ENCODE measurements around the gene LASP1. TPM values are rescaled to one million over a fixed set of nuclear protein-coding genes. Genes with fewer than 3 reads are reported as not detected.
A peak's percentile ranks its signal among the peaks of the same experiment; 100 is the strongest.

LASP1 gene
- total RNA-seq, 4 donors from 2014 or later: 10.7 to 24.1 (median 20.5) TPM

DNA sequence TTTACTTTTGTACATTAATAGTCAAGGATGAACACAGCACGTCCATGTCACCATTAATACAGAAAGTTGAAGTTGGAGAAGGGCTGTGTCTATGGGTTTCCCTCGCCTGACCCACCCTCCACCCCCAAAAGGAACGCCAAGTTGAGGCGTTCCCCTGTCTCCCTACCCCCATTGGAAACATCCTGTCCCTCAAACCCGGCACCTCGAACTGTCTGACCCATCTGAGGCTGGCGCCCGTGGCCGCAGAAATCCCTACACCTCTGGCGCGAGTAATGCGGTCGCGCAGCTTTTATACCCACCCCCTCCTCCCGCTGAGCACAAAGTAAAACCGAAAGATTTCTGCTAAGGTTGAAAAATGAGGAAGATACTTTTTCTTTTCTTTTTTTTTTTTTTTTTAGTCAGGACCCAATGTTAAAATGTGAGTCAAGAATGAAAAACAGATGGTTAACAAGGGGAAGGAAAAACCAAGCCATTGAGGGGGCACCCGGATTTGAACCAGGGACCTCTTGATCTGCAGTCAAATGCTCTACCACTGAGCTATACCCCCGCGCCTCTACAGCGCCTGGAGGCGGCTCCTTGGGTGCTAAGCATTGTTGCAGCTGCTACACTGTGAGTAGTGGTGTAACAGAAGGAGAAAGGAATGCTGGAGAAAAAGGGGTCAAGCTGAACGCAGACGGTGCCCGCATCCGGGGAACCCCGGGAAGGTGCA, 887 bp upstream of the LASP1 start:
- DNase-seq (peak; percentile 77 to 89), ATAC-seq (peak; percentile 78 to 81)
- in situ Hi-C loops (cut with MboI; ENCODE audit: low sequenced_read_pairs in 4 of 4): loop anchor here in 1 of 4 donors (25.0 kb wide), 1 partner anchor 293 kb away; the partner anchor contains the start of genes ARL5C and PLXDC1
- peak overlapping the region; percentile 87 to 92 (median 90) for H3K27ac ChIP-seq
- peak overlapping the region; percentile 70 to 99 (median 87) for H3K4me3 ChIP-seq
- no peaks in the 10 kb centered on the region for H3K36me3 ChIP-seq
- intact Hi-C loops (cut with DNase I; ENCODE audit: low total_unique reads): loop anchor here (1.0 to 5.0 kb wide), 4 partner anchors 44 to 167 kb away; partner anchors contain the start of genes CWC25 and PIP4K2B
- H3K4me1 ChIP-seq: peaks cover 16 to 21% of the 10 kb centered on the region in 2 donors
- no peaks in the 10 kb centered on the region for H3K9me3 ChIP-seq
- TF ChIP-seq, protein P1, sequence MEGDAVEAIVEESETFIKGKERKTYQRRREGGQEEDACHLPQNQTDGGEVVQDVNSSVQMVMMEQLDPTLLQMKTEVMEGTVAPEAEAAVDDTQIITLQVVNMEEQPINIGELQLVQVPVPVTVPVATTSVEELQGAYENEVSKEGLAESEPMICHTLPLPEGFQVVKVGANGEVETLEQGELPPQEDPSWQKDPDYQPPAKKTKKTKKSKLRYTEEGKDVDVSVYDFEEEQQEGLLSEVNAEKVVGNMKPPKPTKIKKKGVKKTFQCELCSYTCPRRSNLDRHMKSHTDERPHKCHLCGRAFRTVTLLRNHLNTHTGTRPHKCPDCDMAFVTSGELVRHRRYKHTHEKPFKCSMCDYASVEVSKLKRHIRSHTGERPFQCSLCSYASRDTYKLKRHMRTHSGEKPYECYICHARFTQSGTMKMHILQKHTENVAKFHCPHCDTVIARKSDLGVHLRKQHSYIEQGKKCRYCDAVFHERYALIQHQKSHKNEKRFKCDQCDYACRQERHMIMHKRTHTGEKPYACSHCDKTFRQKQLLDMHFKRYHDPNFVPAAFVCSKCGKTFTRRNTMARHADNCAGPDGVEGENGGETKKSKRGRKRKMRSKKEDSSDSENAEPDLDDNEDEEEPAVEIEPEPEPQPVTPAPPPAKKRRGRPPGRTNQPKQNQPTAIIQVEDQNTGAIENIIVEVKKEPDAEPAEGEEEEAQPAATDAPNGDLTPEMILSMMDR (IDR thresholded peaks at IDR 0.05 in 4 of 5, conservative IDR thresholded peaks at IDR 0.05 in 1 of 5): peak in 1 of 5 experiments; percentile 7
- no peak for TF ChIP-seq POLR2A (IDR thresholded peaks at IDR 0.05)
- H3K27me3 ChIP-seq: no peaks in the 10 kb centered on the region

- no peaks in the 10 kb centered on the region for H3K9me3 ChIP-seq
- TF ChIP-seq, protein P1 (IDR thresholded peaks at IDR 0.05 in 4 of 5, conservative IDR thresholded peaks at IDR 0.05 in 1 of 5): no peak
- peak in 1 of 2 donors; percentile 49 for TF ChIP-seq POLR2A (IDR thresholded peaks at IDR 0.05)
- H3K27ac ChIP-seq: peak overlapping the region; percentile 87 to 92 (median 90)
- in situ Hi-C loops (cut with MboI; ENCODE audit: low sequenced_read_pairs in 4 of 4) (loop anchor here in 1 of 4 donors (25.0 kb wide), 1 partner anchor 292 kb away; the partner anchor contains the start of genes ARL5C and PLXDC1), intact Hi-C loops (cut with DNase I; ENCODE audit: low total_unique reads) (loop anchor here (1.0 to 2.0 kb wide), 3 partner anchors 17 to 282 kb away; partner anchors contain the start of genes PSMB3 and RPL23)
- H3K4me1 ChIP-seq: peaks cover 22 to 36% of the 10 kb centered on the region in 2 donors
- peak overlapping the region; percentile 70 to 99 (median 87) for H3K4me3 ChIP-seq
- DNase-seq (peak; percentile 62 to 67), ATAC-seq (peak; percentile 29 to 32)
- H3K27me3 ChIP-seq: no peaks in the 10 kb centered on the region
- H3K36me3 ChIP-seq: no peaks in the 10 kb centered on the region
These were observed 654 bp downstream of the LASP1 start for GRCh38 chr17:38870259-38871165.

DNA sequence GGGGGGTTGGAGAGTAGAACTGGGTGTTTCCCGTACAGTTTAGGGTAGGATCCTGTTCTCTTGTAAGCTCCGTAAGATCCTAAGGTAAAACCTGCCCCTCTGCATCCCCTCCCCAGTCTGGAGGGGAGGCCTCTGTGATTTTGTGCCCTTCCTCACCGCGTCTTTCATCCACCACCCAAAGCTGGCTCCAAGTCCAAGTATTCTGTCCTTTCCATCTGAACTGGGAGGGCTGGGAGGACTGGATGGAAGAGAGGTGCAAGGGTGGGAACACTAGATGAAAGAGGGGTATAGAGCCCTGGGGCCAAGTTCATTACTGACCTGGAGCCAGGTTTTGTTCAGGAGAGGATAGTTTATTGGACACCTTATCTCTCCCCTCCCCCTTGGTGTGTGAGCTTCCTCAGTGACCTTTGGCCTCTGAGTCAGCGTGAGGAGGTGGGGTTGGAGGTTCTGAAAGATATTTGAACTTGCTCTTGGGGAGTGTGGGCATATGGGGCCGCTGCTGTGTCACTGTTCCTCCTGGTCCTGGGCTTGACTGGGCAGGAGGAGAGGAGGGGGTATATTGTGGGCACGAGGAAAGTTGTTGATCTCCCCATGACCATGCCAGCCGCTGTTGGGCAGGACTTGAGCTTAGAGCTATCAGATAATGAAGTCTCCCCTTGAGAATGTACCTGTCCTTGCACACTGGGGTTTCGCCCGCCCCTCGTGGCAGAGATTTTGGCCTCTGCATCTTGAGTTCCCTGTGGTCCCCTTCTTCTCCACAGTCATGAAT, 1.6 kb downstream of the LASP1 start:
- ATAC-seq: no peak
- in situ Hi-C loops (cut with MboI; ENCODE audit: low sequenced_read_pairs in 4 of 4): loop anchor here in 1 of 4 donors (25.0 kb wide), 1 partner anchor 291 kb away; the partner anchor contains the start of genes ARL5C and PLXDC1

More for the DNA sequence above, 1.6 kb downstream of the LASP1 start:
- H3K36me3 ChIP-seq: no peaks in the 10 kb centered on the region
- no peaks in the 10 kb centered on the region for H3K27me3 ChIP-seq
- H3K9me3 ChIP-seq: no peaks in the 10 kb centered on the region
- TF ChIP-seq, protein P1 (IDR thresholded peaks at IDR 0.05 in 4 of 5, conservative IDR thresholded peaks at IDR 0.05 in 1 of 5): no peak
- peak in 1 of 2 donors; percentile 13 for TF ChIP-seq POLR2A (IDR thresholded peaks at IDR 0.05)
- intact Hi-C loops (cut with DNase I; ENCODE audit: low total_unique reads): loop anchor here (2.0 kb wide), 2 partner anchors 119 to 281 kb away; partner anchors contain the start of gene PSMB3
- H3K27ac ChIP-seq: peak overlapping the region; percentile 87 to 92 (median 90)
- peak in 1 of 2 donors; percentile 63 for DNase-seq
- H3K4me1 ChIP-seq: peaks cover 22 to 38% of the 10 kb centered on the region in 2 donors
- peak overlapping the region; percentile 70 to 99 (median 87) for H3K4me3 ChIP-seq
